Naive thymus-derived CD8-positive, alpha-beta T cell (primary cell): Measurements from ENCODE around the gene ARL2. TPM values are rescaled to one million over a fixed set of nuclear protein-coding genes. Genes with fewer than 3 reads are reported as not detected.

Experiments
- ATAC-seq, 2 donors: fragments of 150-1000 bp; cut with Tn5 transposase in 1 of 2; sonication (Bioruptor Pico), chemical (Tn5 transposase) in 1 of 2; 1 replicate in 1 of 2; 2 replicates in 1 of 2; pipeline ENCODE4 v1.10.0; 2021; ENCODE audit warnings: mild to moderate bottlenecking in 2 of 2, moderate library complexity in 2 of 2
- POLR2A ChIA-PET: fragments of 350-600 bp; sonication (Branson Sonifier 250); formaldehyde crosslinking; loops from one replicate; lab custom pipeline; 2021; ENCODE audit warnings: antibody characterized with exemption; lab: Charles Lee
- DNase-seq, 10 donors: peaks; one replicate each; pipeline versions ENCODE4 v3.0.0 to v3.0.0-alpha.2; 2020 to 2022
- H3K27ac Mint-ChIP-seq, 10 donors: one replicate each; pipeline ENCODE4 v1.8.0; 2020 to 2022; ENCODE audit warnings: mild to moderate bottlenecking in 10 of 10, mixed read lengths in 10 of 10, moderate library complexity in 4 of 10, inconsistent platforms in 1 of 10
- H3K27me3 Mint-ChIP-seq, 5 donors: one replicate each; pipeline ENCODE4 v1.8.0; 2021 to 2022; ENCODE audit warnings: mixed read lengths in 5 of 5
- H3K36me3 Mint-ChIP-seq, 3 donors: one replicate each; pipeline ENCODE4 v1.8.0; 2020 to 2022; ENCODE audit warnings: mixed read lengths in 3 of 3, mild to moderate bottlenecking in 2 of 3, inconsistent platforms in 1 of 3
- H3K4me1 Mint-ChIP-seq, 4 donors: one replicate each; pipeline ENCODE4 v1.8.0; 2021 to 2022; ENCODE audit warnings: mixed read lengths in 4 of 4
- H3K4me3 Mint-ChIP-seq, 10 donors: one replicate each; pipeline ENCODE4 v1.8.0; 2020 to 2022; ENCODE audit warnings: mild to moderate bottlenecking in 10 of 10, mixed read lengths in 10 of 10, moderate library complexity in 6 of 10, inconsistent platforms in 1 of 10
- H3K9me3 Mint-ChIP-seq, 9 donors: one replicate each; pipeline ENCODE4 v1.8.0; 2020 to 2022; ENCODE audit warnings: mixed read lengths in 9 of 9, mild to moderate bottlenecking in 3 of 9, inconsistent platforms in 1 of 9, moderate library complexity in 1 of 9
- polyA plus RNA-seq, 3 donors: library from polyadenylated mRNA; unstranded; fragments of 300-500 nt; fragmentation: Illumina TruSeq; gene quantifications; one replicate each; pipeline ENCODE4 v1.2.3, GENCODE V29; 2021
- total RNA-seq, 8 experiments: library from RNA in 2 of 8; stranded (reverse) in 2 of 8; gene quantifications; one replicate each; pipeline ENCODE4 v1.2.3 and lab custom pipeline; 2021 to 2026

ARL2 gene
- total and polyA plus RNA-seq, 5 experiments from 2014 or later = 37.0 to 135 (median 108) TPM

GRCh38 chr11:65034423-65034822 is 20.5 kb downstream of the ARL2 start:
- Mint-ChIP-seq H3K36me3 (peaks cover 0 to 26% (median 0%) of the 10 kb centered on the region in 3 donors), H3K27ac (no peak overlapping the region), H3K4me3 (no peak overlapping the region), H3K4me1 (peaks cover 0 to 5% (median under 1%) of the 10 kb centered on the region in 4 donors), H3K27me3 (no peaks in the 10 kb centered on the region), H3K9me3 (no peaks in the 10 kb centered on the region)
- ATAC-seq = no peak
- DNase-seq = no peak
- POLR2A ChIA-PET = no interaction called here

DNA sequence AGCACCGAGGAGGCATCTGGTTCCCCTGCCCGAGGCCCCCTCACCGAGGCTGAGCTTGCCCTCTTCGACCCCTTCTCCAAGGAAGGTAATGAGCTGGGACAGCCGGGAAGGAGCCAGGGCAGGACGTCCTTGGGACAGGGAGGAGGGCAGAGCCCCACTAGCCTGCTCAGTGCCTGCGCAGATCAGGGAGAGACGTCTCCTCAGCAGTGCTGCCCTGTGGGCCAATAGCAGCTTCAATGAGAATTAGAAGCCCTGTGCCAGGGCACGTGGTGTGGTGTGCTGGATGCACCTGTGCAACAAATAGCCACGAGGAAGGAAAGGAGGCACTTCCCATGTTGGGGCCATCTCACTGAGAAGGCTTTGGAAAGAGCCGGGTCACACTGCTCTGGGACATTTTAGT is 21.6 kb downstream of the ARL2 start:
- ATAC-seq (no peak), DNase-seq (no peak)
- Mint-ChIP-seq H3K27ac (no peak overlapping the region), H3K27me3 (no peaks in the 10 kb centered on the region), H3K36me3 (peaks cover 0 to 26% (median 0%) of the 10 kb centered on the region in 3 donors), H3K4me3 (no peak overlapping the region), H3K9me3 (no peaks in the 10 kb centered on the region), H3K4me1 (peaks cover 0 to 9% (median 2%) of the 10 kb centered on the region in 4 donors)
- POLR2A ChIA-PET = no interaction called here

DNA sequence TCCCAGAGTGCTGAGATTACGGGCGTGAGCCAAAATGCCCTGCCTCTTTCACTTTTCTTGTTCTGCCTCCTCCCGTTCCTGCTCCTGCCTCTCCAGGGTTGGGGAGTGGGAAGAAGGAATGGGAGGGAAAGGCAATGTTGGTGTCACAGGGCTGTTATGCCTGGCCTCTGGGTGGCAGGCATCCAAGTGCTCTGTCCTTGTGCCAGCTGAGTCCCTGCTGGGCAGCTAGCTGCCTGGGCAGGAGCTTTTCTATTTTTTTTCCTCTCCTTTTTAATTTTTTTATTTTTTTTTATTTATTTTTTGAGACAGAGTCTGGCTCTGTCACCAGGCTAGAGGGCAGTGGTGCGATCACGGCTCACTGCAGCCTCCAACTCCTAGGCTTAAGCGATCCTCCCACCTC is 23.0 kb downstream of the ARL2 start:
- Mint-ChIP-seq H3K4me1 (peaks cover 0 to 15% (median 4%) of the 10 kb centered on the region in 4 donors), H3K9me3 (no peaks in the 10 kb centered on the region), H3K4me3 (peak overlapping the region in 1 of 10 donors; percentile 30), H3K27ac (no peak overlapping the region), H3K27me3 (no peaks in the 10 kb centered on the region), H3K36me3 (peaks cover 0 to 22% (median 0%) of the 10 kb centered on the region in 3 donors)
- POLR2A ChIA-PET = no interaction called here
- ATAC-seq (no peak), DNase-seq (no peak)

- DNase-seq (no peak), ATAC-seq (no peak)
- POLR2A ChIA-PET = interaction anchor here (0.5 to 2.8 kb wide), 15 partner anchors 9 to 530 kb away, joined by 3 to 12 read pairs (median 4); partner anchors contain the start of genes ARL2, CDCA5, FAU and MAJIN
- Mint-ChIP-seq H3K9me3 (no peaks in the 10 kb centered on the region), H3K4me3 (peak overlapping the region; percentile 90 to 96 (median 93)), H3K27me3 (no peaks in the 10 kb centered on the region), H3K4me1 (peaks cover 5 to 25% (median 18%) of the 10 kb centered on the region in 4 donors), H3K27ac (peak overlapping the region; percentile 78 to 95 (median 92)), H3K36me3 (peaks cover 0 to 18% (median 3%) of the 10 kb centered on the region in 3 donors)
Observed at GRCh38 chr11:65040520-65040846, 26.5 kb downstream of the ARL2 start.

- Mint-ChIP-seq H3K9me3 (no peaks in the 10 kb centered on the region), H3K27me3 (no peaks in the 10 kb centered on the region), H3K4me1 (peaks cover 5 to 27% (median 19%) of the 10 kb centered on the region in 4 donors), H3K27ac (peak within 1 kb of the TSS; percentile 78 to 95 (median 92)), H3K36me3 (peaks cover 0 to 16% (median 3%) of the 10 kb centered on the region in 3 donors), H3K4me3 (peak within 1 kb of the TSS; percentile 90 to 96 (median 93))
- DNase-seq (peak; percentile 75 to 92 (median 85)), ATAC-seq (peak; percentile 91 to 92)
- POLR2A ChIA-PET = interaction anchor here (0.5 to 2.8 kb wide), 17 partner anchors 8 to 529 kb away, joined by 3 to 12 read pairs (median 4); partner anchors contain the start of genes ARL2, CDCA5, FAU and MAJIN
Observed at GRCh38 chr11:65040847-65041622, 27.1 kb downstream of the ARL2 start, which contains the start of gene SAC3D1. SAC3D1 (plus strand) TSS chr11:65041210; CDS start chr11:65041293, 83 bp downstream.

DNA sequence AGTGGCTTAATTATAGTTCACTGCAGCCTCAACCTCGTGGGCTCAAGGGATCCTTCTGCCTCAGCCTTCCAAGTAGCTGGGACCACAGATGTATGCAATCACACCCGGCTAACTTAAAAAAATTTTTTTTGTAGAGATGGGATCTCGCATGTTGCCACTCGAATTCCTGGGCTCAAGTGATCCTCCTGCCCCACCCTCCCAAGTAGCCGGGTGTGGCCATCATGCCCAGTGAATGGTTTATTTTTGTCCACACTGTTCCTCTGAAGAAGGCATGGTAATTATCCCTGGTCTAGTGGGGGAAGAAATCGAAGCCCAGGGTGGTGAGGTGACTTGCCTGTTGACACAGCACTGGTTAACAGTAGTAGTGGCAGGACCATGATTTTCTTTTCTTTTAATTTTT is 28.9 kb downstream of the ARL2 start:
- POLR2A ChIA-PET = interaction anchor here (0.8 to 1.9 kb wide), 2 partner anchors 15 to 53 kb away, joined by 5 read pairs; partner anchors contain the start of gene VPS51
- H3K9me3 Mint-ChIP-seq = no peaks in the 10 kb centered on the region
- no peak for ATAC-seq
- H3K27ac Mint-ChIP-seq = no peak overlapping the region
- H3K4me3 Mint-ChIP-seq = peak overlapping the region; percentile 18 to 91 (median 86)
- H3K4me1 Mint-ChIP-seq = peaks cover 9 to 44% (median 35%) of the 10 kb centered on the region in 4 donors
- DNase-seq = no peak
- peaks cover 0 to 6% (median 3%) of the 10 kb centered on the region in 3 donors for H3K36me3 Mint-ChIP-seq
- H3K27me3 Mint-ChIP-seq = no peaks in the 10 kb centered on the region

GRCh38 chr11:65043881-65044501 is 30.0 kb downstream of the ARL2 start:
- Mint-ChIP-seq H3K4me3 (peak overlapping the region in 3 of 10 donors; percentile 10 to 45 (median 38)), H3K36me3 (peaks cover 0 to 6% (median 3%) of the 10 kb centered on the region in 3 donors), H3K27ac (peak overlapping the region in 4 of 10 donors; percentile 47 to 80 (median 54)), H3K27me3 (no peaks in the 10 kb centered on the region), H3K9me3 (no peaks in the 10 kb centered on the region), H3K4me1 (peaks cover 11 to 47% (median 40%) of the 10 kb centered on the region in 4 donors)
- no peak for DNase-seq
- ATAC-seq = no peak
- POLR2A ChIA-PET = no interaction called here

DNA sequence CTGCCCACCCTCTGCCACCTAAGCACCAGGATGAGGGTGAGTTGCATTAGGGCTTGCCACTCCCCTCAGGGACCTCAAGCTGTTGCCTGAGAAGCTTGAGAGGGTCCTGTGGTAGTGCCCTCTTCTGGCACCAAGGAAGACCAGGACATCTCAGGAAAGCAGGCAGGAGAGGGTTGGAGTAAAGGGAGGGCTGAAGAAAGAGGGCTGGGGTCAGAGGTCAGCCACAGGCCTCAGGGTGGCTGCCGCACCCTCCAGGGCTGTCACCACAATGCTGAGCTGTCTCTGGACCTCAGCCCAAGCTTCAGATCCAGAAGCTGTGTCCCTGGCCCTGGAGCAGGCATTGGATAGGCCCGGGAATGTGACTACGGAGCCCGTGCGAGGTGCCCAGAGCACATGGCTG is 31.1 kb downstream of the ARL2 start:
- peaks cover 0 to 6% (median 3%) of the 10 kb centered on the region in 3 donors for H3K36me3 Mint-ChIP-seq
- H3K4me3 Mint-ChIP-seq = peak overlapping the region in 1 of 10 donors; percentile 45
- DNase-seq (no peak), ATAC-seq (no peak)
- POLR2A ChIA-PET = no interaction called here
- H3K27me3 Mint-ChIP-seq = no peaks in the 10 kb centered on the region
- no peaks in the 10 kb centered on the region for H3K9me3 Mint-ChIP-seq
- H3K27ac Mint-ChIP-seq = peak overlapping the region in 1 of 10 donors; percentile 51
- peaks cover 11 to 47% (median 38%) of the 10 kb centered on the region in 4 donors for H3K4me1 Mint-ChIP-seq

GRCh38 chr11:65045728-65046127 is 31.8 kb downstream of the ARL2 start:
- Mint-ChIP-seq H3K27ac (peak overlapping the region in 1 of 10 donors; percentile 65), H3K4me1 (peaks cover 11 to 43% (median 36%) of the 10 kb centered on the region in 4 donors), H3K27me3 (no peaks in the 10 kb centered on the region), H3K4me3 (peak overlapping the region in 2 of 10 donors; percentile 39 to 83), H3K9me3 (no peaks in the 10 kb centered on the region), H3K36me3 (peaks cover 0 to 6% (median 3%) of the 10 kb centered on the region in 3 donors)
- no peak for DNase-seq
- POLR2A ChIA-PET = no interaction called here
- ATAC-seq = no peak

DNA sequence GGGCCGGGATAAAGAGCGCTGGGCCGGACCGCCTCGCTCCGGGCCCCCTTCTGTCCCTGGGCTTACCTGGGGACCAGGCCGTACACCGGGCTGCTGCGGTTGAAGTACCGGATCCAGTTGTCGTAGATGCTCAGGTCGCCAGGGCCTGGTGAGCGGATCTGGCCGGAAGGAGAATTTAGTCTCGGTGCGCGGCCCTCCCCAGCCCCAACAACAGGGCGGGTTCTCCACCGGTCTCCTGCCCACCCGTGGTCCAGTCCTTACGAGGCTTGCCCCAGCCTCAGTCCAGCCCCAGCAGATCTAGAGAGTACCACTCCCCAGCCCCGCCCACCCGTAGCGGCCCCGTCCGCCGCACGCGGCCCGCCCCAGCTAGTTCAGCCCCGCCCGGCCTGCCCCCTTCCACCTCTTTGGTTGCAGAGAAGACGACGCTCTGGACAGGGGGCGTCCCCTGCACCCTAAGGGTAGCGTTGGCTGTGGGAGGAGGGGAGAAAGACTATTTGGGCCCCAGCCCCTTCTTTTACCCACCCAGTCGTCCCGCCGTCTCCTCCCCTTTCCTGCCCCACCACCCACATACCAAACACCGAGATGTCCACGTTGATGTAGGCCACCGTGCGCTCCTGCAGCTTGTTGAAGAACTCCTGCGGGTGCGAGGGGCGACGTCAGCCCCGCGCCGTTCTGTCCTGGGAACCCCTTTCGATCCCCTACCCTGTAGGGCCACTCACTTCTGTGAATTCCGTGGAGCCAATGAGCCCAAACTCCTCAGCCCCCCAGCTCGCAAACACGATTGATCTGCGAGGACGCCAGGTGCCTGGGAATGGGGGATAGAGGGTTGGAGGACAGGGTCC is 33.8 kb downstream of the ARL2 start:
- DNase-seq (peak in 4 of 10 donors; percentile 16 to 32 (median 20)), ATAC-seq (peak; percentile 63 to 84)
- H3K27ac Mint-ChIP-seq = peak overlapping the region; percentile 66 to 95 (median 88)
- H3K9me3 Mint-ChIP-seq = no peaks in the 10 kb centered on the region
- H3K4me3 Mint-ChIP-seq = peak overlapping the region; percentile 80 to 92 (median 88)
- peaks cover 0 to 6% (median 3%) of the 10 kb centered on the region in 3 donors for H3K36me3 Mint-ChIP-seq
- H3K27me3 Mint-ChIP-seq = no peaks in the 10 kb centered on the region
- POLR2A ChIA-PET = interaction anchor here (0.6 to 1.2 kb wide), 4 partner anchors 9 to 135 kb away, joined by 3 to 4 read pairs (median 3); no protein-coding TSS in a partner anchor
- H3K4me1 Mint-ChIP-seq = peaks cover 12 to 36% (median 30%) of the 10 kb centered on the region in 4 donors

- no peak overlapping the region for H3K27ac Mint-ChIP-seq
- POLR2A ChIA-PET = no interaction called here
- H3K36me3 Mint-ChIP-seq = no peaks in the 10 kb centered on the region
- H3K4me3 Mint-ChIP-seq = no peak overlapping the region
- peaks cover 18 to 39% (median 32%) of the 10 kb centered on the region in 4 donors for H3K4me1 Mint-ChIP-seq
- DNase-seq = no peak
- H3K9me3 Mint-ChIP-seq = no peaks in the 10 kb centered on the region
- no peak for ATAC-seq
- no peaks in the 10 kb centered on the region for H3K27me3 Mint-ChIP-seq
Observed at GRCh38 chr11:65051398-65051858, 37.5 kb downstream of the ARL2 start.
